Stimulated activated CD4-positive, alpha-beta T cell treated with anti-CD3 and anti-CD28 coated beads, TNF-alpha, amount 100 ng/mL, for 24 hours (primary cell): ENCODE results near the gene MPC1L.

Source experiments
- DNase-seq, 3 experiments: peaks; one replicate each; pipeline ENCODE4 v3.0.0-alpha.2; 2020; ENCODE audit warnings: low read depth in 3 of 3

The MPC1L gene

DNA sequence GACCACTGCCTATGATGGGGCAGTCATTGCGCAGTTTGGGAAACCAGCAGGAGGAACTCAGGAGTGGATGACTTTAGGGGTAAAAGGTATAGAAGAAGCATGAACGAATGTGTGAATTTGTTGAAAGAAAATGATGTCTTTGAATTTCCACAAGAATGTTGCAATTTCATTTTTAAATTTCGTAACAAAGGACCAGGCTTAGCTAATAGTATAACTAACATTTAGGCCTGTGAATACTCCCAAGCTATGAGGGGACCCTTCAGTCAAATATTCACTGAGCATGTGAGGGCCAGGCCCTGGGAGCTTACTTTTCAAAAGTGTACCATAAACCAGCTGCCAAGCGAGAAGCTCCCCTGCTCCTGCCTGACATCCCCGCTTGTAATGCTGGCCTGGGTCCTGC lies 5.3 kb downstream of the MPC1L start:
- no peak for DNase-seq

DNA sequence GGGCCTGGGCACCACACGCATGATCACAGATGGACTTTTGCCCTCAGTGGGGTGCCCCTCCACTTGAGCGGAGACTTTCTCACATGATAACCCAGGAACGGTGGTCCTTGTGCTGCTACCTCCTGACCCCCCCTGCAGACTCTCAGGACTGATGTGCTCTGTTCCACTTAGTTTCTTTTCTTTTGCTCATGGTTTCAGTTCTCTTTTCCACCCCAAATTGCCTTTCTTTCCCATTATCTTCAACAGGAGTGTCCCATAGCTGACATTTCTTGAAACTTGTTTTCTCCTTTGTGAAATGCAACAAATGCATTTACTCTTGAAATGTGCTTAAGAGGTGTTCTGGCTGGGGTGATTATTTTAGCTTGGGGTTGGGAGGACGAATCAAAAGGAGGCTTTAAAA lies 9.0 kb downstream of the MPC1L start:
- no peak for DNase-seq

DNA sequence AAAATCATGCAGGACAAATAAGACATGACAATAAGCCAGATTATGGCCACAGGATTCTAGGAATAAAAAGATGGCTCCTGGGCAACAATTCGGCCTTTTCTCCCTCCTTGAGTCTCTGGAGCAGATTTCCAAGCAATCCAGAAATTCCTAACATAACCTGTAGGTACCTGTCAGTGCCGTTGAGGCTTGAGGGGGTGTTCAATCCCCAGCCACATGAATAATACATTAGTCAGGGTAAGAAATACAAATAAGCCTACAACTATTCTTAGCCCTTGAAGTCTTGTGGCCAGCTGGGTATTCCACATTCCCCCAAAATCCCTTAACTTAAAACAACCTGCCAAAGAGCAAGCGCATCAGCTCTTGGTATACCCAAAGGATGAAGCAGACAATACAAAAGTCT lies 14.5 kb downstream of the MPC1L start:
- DNase-seq: no peak

DNA sequence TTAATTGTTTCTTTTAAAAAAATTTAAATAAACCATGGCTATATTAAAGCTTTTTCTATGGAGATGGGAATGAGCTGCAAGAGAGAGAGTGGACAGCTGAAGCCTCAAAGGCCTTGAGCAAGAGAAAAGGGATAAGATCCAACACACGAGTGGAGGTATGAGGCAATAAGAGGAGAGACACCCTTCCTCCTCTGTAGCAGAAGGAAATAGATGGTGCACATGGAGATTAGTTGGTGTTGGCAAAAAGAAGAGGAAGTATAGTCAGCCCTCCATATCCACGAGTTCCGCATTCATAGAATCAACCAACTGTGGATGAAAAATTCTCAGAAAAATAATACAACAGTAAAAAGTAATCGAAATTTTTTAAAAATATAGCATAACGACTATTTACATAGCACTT lies 20.9 kb downstream of the MPC1L start:
- DNase-seq: no peak

DNA sequence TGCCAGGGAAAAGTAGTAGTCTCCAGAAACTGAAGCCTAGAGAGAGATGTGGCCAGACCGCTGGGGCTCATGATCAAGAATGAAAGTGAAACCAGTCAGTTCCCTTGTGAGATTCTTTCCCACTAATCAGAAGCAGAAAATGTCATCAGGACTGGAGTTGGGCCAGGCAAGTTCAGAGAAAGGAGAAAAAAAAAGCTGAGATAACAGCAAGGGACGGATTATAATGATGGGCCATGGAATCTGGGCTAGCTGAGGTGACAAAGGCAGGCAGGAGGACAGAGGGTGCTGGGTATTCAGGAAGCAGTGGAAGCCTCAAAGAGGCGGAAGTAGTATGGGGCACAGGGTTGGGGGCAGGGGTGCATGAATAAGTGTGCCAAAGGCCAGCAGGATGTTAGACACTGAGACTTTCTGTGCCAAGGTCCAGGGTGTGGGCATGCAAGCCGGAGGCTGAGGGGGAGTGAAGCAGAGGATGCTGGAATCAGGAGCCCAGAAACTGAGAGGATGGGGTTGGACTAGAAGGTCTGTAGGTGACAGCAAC lies 21.7 kb downstream of the MPC1L start:
- DNase-seq: peak in 1 of 3 experiments; percentile 21

DNA sequence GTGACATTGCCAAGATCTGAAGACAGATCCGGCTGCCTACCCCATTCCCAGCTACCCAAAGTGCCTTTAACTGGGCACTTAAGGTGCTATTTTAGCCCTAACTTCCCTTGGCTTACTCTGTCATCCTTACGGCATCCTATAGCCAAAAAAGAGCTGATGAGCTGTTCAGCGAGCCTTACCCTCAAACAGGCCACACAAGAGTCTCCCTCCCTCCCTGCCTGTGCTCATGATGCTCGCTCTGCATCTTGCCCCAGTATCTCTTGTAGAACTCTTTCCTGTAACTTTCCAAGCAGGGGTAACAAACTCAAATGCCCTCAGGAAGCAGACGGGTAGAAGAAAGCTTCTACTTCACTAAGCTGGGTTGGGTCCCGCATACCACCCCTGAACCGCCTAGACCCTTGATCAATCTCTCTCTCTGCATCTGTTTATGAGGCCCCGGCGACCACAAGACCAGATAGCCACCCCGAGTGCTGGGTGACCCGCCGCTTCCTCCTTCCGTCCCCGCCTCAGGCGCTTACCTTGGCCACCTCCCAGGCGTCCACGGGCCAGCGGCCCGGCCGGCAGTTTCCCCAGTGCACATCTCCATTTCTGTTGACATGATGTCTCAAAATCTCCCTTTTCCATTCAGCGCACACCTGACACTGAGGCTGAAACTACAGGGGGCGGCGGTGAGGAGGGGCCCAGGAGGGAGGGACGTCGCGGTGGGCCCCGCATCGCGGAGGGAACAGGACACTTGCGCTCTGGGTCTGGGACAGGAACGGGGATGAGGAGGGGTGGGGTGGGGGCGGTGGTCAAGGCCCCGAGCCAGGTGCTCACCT lies 23.5 kb downstream of the MPC1L start:
- DNase-seq: peak in 1 of 3 experiments; percentile 14

DNA sequence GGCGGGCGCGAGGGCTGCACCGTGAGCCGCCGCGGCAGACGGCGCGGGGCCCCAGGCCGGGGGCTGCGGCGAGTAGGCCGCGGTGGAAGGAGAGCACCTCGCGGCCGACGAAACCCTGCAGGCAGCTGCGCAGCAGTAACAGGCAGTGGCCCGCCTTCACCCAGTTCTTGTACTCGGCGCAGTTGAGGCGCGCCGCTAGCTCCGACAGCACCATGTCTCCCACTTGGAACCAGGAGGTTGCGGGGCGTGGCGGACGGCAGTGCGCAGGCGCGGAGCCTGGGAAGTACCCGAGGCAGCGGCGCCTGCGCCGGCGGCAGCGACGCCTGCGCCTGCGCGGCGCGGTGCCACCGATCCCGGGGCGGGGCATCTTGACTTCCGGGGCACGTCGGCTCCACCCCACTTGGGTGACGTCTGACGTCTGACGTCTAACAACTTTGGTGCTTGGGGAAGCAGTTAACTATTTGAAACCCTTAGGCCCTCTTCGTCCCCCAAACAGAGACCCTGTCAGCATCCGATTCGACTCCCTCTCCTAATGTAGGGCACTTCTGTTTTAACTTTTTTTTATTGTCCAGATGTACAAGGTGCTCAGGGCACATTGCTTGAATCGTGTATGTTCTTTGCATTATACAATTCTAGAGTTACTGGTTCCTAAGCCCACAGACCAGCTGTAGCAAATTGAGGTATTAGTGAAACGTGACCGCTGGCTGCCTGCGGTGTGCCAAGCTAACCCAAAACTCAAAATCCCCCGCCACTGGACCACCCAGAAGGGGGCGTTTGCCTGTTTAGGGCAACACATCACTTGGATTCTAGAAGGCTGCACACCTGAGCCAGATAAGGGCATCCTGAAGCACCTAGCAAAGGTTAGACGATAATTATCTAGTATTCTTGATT lies 24.3 kb downstream of the MPC1L start, which contains the start of gene CXorf38:
CXorf38 (minus strand) TSS at position 255 of the 891 bp plus-strand sequence; CDS start at position 214, 41 bp downstream.
- peak; percentile 78 to 89 (median 83) for DNase-seq

DNA sequence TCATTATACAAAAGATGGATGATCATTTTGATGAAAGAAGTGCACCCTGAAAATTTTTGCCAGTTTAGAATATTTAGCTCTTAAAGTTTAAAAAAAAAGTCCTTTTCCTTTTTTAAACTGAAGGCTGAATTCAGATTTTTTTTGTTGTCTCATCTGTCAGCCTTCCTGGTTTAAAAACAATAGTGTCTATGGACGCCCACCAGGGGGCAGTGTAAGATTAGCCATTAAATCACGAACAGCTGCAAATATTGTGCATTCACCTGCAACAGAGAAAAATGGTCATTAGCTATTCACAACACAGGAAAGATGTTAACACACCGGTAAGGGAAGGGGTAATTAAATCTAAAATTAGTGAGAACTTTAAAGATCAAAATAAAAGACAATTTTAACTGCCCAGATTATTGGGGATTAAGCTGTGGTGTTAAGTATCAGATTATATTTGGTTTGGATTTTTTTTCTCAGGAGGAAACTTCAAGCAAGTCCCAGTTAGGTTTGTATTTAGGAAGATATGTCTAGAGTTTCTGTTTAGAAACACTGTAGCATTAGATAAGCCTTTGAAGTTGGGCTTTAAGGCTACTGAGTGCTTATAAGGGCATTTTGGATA lies 28.5 kb downstream of the MPC1L start:
- DNase-seq: peak; percentile 32 to 39 (median 39)

DNA sequence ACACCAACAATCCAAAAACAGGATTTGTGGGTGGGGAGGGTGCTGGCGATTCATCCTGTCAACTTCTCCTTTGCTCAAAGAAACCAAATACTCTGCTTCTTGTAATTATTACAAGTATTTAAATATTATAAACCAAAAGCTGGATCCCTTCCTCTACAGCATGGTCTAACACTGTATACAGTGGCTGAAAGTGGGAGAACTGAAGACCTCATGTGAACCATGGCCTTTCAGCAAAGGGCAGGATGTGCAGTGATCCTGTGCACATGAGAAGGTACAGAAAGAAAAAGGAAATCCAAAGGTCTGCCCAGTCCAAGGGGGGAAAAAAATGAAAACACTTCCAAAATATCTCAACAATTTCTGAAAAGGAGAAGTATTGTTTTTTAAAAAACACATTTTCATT lies 29.4 kb downstream of the MPC1L start:
- DNase-seq: no peak

DNA sequence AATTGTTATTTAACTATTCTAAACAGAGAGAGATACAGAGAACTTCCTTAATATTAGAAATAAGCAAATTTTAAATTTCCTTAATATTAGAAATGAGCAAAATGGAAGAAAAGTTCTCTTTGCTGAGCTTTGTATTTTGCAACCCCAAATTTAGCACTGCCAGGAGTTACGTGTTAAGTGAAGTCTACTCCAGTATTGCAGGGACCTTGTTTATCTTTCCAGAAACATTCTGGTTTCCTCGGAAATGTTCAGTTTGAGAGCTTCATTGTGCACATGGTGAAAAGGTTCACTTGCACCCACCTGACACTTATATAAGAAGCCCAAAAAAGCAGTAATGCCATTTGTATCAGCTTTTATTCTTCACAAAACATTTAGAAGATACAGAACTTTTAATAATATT lies 30.3 kb downstream of the MPC1L start:
- DNase-seq: no peak

DNA sequence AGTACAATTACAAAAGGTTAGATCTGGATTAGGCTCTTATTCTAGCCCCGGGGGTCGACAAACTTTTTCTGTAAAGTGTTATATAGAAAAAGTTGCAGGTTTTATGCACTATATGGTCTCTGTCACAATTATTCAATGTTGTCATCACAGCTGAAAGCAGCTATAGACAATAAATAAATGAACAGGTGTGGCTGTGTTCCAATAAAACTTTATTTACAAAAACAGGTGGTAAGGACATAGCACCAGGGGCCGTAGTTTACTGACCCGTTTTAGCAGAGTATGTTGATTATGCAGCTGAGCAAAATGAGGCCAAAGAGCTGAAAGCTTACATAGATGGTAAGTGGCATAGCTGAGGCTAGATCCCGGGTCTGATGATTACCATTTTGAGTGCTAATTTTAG lies 37.2 kb downstream of the MPC1L start:
- DNase-seq: no peak

DNA sequence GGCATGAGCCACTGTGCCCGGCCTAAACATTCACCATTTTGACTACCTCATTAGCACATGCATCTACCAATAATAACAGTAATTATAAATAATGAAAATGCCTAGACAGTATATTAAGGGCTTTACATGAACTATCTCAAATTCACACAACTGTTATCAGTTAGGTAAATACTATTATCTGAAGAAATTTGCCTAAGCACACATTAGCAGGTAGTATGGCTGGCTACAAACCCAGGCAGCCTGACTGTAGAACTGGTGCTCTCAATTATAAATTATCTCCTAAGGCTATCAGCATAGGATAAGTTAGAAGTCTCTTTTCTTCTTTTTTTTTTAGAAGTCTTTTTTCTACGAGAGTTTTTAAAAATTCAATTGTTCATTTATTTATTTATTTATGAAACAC lies 38.3 kb downstream of the MPC1L start:
- DNase-seq: no peak

DNA sequence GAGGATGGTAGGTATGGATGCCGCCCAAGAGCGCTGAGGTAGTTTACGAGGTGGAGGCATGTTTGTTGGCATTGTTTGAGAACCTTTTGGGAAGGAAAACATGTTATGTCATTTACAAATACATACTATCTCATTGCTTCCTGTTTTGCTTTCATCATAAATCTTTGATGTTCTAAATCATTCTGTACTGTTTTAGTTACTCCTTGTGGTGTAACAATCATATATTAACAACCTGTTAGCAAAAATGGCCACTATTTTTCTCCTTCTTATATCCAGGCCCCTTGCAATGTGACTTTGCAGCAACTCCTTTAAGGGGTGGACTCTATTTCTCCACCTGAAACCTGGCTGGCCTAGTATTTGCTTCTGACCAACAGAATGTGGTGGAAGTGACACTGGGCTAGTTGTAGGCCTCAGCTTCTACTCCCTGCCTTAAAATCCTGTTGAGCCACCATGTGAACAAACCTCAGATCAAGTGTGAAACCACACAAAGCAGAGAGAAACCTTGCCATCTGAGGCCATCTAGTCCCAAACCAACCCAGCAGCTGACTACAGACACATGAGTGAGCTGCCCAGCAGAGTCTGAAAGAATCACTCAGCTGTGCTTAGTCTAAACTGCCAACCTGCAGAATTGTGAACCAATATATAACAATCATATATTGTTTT lies 40.0 kb downstream of the MPC1L start:
- no peak for DNase-seq

DNA sequence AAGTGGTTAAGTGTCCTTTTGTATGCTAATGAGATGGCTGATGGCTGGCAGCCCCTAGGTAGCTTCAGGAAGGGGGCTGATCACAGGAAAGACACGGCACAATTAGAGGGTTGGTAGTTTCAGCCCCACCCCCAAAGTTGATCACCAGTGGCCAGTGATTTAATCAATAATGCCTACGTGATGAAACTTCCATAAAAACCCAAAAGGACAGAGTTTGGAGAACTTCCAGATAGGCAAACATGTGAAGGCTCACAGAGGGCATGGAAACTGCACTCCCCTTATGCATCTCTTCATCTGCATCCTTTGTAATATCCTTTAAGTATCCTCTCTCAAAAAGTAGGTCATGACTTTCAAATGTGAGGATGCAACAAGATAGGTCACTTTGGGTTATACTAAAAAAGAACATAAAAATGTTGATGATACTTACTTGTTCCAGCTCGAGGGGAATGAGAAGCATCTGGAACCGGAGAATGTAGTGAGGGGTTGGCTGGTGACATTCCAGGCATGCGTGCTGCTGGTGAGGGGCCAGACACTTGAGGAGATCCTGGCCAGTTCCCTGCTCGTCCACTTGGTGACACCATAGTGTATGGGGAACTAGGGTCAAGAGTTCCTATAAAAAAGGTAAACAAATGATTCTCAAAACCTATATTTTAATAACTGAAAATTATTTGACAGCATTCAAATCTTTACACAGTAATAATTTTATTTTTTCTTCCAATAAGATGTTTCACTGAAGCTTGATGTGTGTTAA lies 40.8 kb downstream of the MPC1L start:
- DNase-seq: no peak

DNA sequence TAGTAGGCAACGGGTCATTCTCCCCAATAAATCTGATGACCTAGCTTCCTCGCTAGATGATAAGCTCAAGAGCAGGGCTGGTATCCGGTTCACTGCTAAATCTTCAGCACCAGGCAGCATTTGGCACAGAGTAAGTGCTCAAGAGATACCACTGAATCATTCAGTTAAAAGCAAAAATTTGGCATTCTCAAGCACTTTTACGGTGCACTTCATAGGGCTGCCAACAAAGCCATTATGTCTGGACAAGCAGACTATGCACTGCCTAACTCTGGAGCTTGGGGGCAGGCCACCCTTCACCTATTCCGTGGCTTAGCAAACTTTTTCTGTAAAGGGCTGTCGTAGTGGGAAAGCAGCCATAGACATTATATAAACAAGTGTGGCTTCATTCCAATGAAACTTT lies 47.9 kb downstream of the MPC1L start:
- no peak for DNase-seq
